ENCODE results near the gene FASTK. TPM values are rescaled to one million over a fixed set of nuclear protein-coding genes. Genes with fewer than 3 reads are reported as not detected.

The FASTK gene
- total RNA-seq, 1 experiment from 2014 or later = 104 TPM

DNA sequence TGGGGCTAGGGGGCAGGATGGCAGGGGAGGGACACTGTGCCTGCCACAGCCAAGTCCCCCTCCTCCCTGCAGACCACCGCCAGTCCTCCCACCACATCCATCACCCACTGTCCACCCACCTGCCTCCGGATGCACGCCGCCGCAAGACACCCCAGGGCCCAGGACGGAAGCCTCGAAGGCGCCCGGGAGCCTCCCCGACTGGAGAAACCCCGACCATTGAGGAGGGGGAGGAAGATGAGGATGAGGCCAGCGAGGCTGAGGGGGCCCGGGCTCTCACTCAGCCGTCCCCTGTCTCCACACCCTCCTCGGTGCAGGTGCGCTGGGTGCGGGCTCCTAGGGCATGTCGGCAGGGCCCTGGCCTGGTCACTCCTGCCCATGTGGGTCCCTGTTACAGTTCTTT, 16.2 kb downstream of the FASTK start:
- peaks cover 64% of the 10 kb centered on the region for H3K36me3 ChIP-seq

DNA sequence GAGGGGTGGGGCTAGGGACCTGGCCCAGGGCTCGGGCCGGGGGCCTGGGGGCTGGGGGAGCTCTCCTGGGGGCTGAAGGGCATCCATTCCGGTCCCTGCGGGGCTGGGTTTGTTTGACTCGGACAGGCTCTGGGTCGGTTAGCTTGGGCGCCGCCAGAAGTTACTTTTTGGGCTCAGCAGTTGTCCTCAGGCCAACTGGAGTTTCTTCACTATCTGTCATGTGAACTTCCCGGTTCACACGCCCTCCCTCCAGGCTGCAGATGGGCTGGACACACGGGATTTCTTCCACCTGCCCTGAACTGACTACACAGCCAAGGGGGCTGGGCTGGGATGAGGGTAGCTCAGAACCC, 17.4 kb downstream of the FASTK start:
- Histone ChIP-seq H3K27ac (no peak overlapping the region), H3K4me3 (no peak overlapping the region), H3K36me3 (peaks cover 54% of the 10 kb centered on the region)

More for the DNA sequence above, 16.2 kb downstream of the FASTK start:
- Histone ChIP-seq H3K27ac (no peak overlapping the region), H3K9me3 (replicated peaks) (no peaks in the 10 kb centered on the region), H3K27me3 (replicated peaks) (no peaks in the 10 kb centered on the region), H3K4me1 (replicated peaks) (peaks cover 25% of the 10 kb centered on the region), H3K4me3 (no peak overlapping the region)
- no peak for DNase-seq (ENCODE audit: low read depth in 1 of 2, low spot score in 2 of 2)

DNA sequence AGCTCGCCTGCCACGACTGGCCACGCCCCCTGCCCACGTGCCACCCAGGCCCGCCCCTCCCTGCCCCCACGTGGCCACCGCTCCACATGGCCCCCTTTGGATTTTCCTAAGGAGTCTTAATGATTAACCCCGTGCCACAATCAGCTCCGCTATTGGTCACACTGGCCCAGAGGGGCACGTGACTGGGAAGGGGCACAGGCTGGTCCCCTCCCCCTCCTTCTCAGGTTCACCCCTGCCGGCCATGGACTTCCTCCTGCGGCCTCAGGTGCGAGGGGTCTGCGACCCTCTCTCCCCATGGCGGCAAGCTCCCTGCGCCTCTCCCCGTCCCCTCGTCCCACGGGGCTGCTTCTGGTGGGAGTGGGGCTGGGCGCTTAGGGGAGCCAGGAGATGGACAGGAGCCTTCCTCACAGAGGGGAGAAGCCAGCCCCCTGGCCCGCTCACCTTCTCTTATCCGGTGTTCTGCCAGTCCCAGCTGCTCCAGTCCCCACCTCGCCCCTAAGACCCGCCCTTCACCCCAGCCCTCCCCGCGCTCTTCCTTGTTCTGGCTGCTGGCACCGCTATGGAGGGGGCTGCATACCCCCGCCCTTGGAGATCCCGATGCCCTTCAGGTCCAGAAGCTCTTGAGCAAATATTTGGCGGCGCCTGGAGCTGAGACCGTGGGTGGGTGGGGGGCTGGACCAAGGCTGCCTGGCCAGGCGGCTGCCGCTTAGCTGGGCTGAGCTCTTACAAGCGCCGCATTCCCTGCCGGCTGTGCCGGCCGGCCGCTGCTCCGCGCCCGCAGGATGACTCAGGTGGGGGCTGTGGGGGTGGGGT, 18.0 kb downstream of the FASTK start:
- Histone ChIP-seq H3K4me3 (no peak overlapping the region), H3K4me1 (replicated peaks) (peaks cover 33% of the 10 kb centered on the region), H3K36me3 (peaks cover 50% of the 10 kb centered on the region), H3K27ac (no peak overlapping the region), H3K27me3 (replicated peaks) (no peaks in the 10 kb centered on the region), H3K9me3 (replicated peaks) (no peaks in the 10 kb centered on the region)
- DNase-seq (ENCODE audit: low read depth in 1 of 2, low spot score in 2 of 2) = no peak

More for the DNA sequence above, 17.4 kb downstream of the FASTK start:
- DNase-seq (ENCODE audit: low read depth in 1 of 2, low spot score in 2 of 2) = no peak
- no peaks in the 10 kb centered on the region for H3K27me3 ChIP-seq (replicated peaks)
- no peaks in the 10 kb centered on the region for H3K9me3 ChIP-seq (replicated peaks)
- H3K4me1 ChIP-seq (replicated peaks) = peaks cover 36% of the 10 kb centered on the region

DNA sequence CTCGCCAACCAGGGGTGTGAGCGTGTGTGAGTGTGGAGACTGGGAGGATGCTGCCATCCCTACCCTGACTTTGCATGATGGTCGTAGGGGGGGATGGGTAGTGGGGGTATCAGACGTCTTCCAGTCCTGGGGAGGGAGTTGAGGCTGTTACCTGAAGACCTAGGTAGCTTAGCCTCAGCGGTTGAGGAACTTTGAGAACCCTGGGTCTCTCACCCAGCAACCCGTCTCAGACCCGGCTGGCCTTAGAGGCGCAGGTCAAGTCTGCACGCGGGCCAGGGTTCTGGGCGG, 18.6 kb downstream of the FASTK start:
- no peak for DNase-seq (ENCODE audit: low read depth in 1 of 2, low spot score in 2 of 2)
- Histone ChIP-seq H3K9me3 (replicated peaks) (no peaks in the 10 kb centered on the region), H3K27me3 (replicated peaks) (no peaks in the 10 kb centered on the region), H3K4me1 (replicated peaks) (peaks cover 38% of the 10 kb centered on the region), H3K4me3 (no peak overlapping the region), H3K27ac (no peak overlapping the region), H3K36me3 (peaks cover 44% of the 10 kb centered on the region)

DNA sequence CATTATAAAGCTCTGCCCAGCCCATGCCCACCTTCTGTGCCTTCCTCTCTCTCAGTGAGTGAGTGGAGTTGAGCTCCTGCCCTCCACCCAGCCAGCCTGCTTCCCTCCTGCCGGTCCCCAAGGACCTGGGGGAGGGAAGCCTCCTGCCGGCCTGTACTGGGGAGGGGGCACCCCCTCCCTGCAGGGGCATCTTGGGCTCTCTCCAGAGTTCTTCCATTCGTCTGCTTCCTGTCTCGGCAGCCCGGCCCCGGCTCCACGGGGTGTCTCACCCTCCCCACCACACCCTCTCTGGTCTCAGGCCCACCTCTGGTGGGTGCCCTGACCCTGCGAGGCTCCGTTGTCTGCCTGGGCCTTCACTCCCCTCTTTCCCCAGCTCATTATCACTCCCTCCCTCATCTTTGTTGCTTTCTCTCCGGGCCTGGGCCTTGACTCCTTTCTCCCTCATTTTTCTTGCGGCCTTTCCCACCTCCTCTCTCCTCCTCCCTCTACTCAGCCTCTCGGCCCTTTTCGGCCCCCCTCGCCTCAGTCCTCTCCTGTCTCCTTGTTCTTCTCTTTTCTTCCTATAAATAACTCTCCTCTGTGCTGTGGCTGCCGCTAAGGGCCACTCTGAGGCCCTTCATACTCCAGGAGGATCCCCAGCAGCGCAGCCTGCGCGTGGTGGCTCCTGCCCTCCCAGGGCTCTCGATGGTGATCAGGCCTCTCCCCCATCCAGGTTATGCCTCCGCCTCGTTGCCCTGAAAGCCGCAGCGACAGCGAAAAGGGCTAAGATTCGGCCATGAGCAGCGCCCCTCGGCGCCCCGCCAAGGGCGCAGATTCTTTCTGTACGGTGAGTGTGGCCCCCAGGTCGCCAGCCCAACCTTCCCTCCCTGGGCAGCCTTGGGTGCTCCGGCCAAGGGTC, 19.1 kb downstream of the FASTK start:
- peaks cover 42% of the 10 kb centered on the region for H3K4me1 ChIP-seq (replicated peaks)
- peaks cover 38% of the 10 kb centered on the region for H3K36me3 ChIP-seq
- no peaks in the 10 kb centered on the region for H3K27me3 ChIP-seq (replicated peaks)
- H3K4me3 ChIP-seq = no peak overlapping the region
- no peak overlapping the region for H3K27ac ChIP-seq
- H3K9me3 ChIP-seq (replicated peaks) = no peaks in the 10 kb centered on the region
- no peak for DNase-seq (ENCODE audit: low read depth in 1 of 2, low spot score in 2 of 2)

DNA sequence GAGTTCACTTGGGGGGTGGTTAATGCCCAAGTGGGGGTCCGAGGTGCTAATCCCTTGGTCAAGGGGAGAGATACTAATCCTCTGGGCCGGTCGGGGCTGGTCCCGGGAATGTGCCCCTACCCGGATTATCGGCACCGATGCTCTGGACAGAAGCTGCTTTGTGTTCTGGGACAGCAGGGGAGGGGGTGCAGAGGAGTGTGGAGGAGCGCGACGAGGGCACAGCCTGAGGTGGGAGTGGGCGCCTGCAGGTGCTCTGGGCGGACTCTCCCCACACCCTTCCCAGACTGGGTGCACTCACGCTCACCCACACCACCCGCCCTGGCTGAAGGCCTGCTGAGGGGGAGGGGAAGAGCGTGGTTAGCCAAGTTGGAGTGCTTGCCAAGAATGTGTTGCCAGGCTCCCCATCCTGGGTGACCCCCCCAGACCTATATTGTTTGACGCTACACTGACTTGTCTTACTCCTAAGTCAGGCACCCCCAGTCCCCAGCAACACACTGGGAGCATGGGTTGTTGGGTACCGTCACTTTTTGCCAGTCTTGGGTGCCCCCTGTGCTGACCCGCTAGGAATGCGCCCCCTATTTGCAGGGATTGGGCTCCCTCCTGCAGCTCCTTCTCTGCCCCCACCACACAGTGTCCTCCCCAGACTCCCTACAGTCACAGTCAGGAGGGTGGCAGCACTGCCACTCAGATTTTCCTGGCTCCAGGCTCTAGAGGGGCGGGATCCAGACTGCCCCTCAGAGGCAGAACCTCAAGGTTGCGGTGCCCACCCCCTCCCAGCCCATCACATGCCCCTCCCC, 20.0 kb downstream of the FASTK start:
- peaks cover 36% of the 10 kb centered on the region for H3K4me1 ChIP-seq (replicated peaks)
- no peaks in the 10 kb centered on the region for H3K27me3 ChIP-seq (replicated peaks)
- H3K9me3 ChIP-seq (replicated peaks) = no peaks in the 10 kb centered on the region
- peak overlapping the region; percentile 74 for H3K4me3 ChIP-seq
- H3K27ac ChIP-seq = no peak overlapping the region
- peak in 1 of 2 experiments; percentile 44 for DNase-seq (ENCODE audit: low read depth in 1 of 2, low spot score in 2 of 2)
- H3K36me3 ChIP-seq = peaks cover 30% of the 10 kb centered on the region

DNA sequence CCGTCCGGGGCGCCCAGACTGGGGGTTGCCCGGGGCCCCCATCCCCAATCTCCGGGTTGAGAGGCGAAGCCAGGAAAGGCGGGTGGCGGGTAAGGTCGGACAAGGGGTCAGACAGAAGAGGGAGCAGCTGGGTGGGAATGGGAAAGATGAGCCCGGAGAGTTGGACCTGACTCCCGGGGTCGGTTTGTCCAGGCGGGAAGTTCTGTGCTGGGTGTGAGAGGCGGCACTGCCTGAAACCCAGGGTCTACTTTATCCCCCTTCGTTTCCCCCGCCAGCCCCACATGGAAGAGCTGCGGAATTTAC, 20.5 kb downstream of the FASTK start:
- Histone ChIP-seq H3K9me3 (replicated peaks) (no peaks in the 10 kb centered on the region), H3K4me3 (peak overlapping the region; percentile 74), H3K27me3 (replicated peaks) (no peaks in the 10 kb centered on the region), H3K27ac (peak overlapping the region; percentile 78; the same call in 1 of the 2 replicates), H3K4me1 (replicated peaks) (peaks cover 33% of the 10 kb centered on the region), H3K36me3 (peaks cover 25% of the 10 kb centered on the region)
- DNase-seq (ENCODE audit: low read depth in 1 of 2, low spot score in 2 of 2) = no peak

DNA sequence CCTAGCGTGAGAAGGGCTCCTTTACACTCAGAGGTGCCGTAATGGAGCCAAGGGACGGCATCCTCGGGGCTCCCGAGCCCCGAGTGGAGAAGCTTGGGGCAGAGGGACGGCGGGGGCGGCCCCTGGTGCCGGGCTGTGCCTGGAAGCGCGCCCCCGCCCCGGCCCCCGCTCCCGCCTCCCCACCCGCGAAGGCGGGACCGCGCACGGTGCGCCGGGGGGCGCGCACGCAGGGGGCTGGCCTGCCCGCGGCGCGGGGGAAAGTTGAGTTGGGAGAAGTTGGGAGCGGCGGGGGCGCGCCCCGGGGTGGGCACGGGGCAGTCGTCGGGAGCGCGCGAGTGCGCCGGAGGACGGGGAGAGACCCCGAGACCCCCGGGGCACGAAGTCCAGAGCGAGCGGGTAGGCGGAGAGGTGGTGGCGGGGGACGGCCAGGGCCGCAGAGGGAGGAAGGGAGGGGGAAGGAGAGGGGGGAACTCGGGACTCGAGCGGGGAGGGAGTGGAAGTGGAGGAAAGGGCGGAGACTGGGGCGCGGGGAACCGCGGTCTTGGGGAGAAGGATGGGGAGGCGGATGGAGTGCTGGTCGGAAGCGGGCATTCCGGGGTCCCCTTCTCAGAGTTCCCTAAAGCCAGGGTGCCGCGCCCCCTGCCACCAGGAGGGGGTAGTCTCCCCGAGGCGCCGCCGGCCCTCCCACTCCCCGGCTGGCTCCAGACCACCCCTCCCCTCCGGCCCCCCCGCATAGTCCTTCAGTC, 21.1 kb downstream of the FASTK start, which contains the start of gene SLC4A2:
Gene SLC4A2, plus strand, starts transcription at position 223 of the 746 bp plus-strand sequence. CDS start 2,399 bp downstream, outside the sequence.
- Histone ChIP-seq H3K36me3 (peaks cover 21% of the 10 kb centered on the region), H3K27me3 (replicated peaks) (no peaks in the 10 kb centered on the region), H3K9me3 (replicated peaks) (no peaks in the 10 kb centered on the region), H3K4me3 (peak within 1 kb of the TSS; percentile 74), H3K4me1 (replicated peaks) (peaks cover 33% of the 10 kb centered on the region), H3K27ac (peak within 1 kb of the TSS; percentile 78)
- peak; percentile 65 to 78 for DNase-seq (ENCODE audit: low read depth in 1 of 2, low spot score in 2 of 2)

DNA sequence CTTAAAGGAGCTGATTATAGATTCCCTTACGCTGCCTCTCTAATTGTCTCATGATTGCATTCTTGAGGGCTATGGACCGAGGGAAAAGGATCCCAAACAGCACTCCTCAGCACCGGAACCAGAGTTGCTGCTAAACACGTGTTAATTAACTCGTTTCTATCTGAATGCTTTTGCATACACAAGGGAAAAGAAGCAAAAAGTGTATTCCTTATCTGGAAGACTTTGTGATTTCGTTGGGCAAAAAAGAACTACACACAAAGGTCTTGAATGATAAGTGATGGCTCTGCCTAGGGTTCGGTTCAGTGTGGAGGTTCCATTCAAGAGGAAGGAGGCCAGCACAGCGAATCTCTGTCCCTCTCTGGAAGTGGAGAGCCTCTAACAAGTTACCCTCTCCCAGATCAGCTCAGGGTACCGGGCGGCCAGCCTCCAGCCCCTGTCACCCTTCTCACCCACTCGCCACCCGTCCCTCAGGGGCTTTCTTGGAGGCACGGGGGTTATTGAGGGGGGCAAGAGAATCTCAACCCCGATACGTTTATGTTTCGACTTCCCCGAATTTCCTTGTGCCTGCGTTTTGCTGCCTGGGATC, 21.7 kb downstream of the FASTK start:
- DNase-seq (ENCODE audit: low read depth in 1 of 2, low spot score in 2 of 2) = peak in 1 of 2 experiments; percentile 43
- no peaks in the 10 kb centered on the region for H3K9me3 ChIP-seq (replicated peaks)
- H3K27ac ChIP-seq = peak overlapping the region; percentile 78
- peaks cover 33% of the 10 kb centered on the region for H3K4me1 ChIP-seq (replicated peaks)
- no peaks in the 10 kb centered on the region for H3K27me3 ChIP-seq (replicated peaks)
- peaks cover 17% of the 10 kb centered on the region for H3K36me3 ChIP-seq
- peak overlapping the region; percentile 74 for H3K4me3 ChIP-seq

DNA sequence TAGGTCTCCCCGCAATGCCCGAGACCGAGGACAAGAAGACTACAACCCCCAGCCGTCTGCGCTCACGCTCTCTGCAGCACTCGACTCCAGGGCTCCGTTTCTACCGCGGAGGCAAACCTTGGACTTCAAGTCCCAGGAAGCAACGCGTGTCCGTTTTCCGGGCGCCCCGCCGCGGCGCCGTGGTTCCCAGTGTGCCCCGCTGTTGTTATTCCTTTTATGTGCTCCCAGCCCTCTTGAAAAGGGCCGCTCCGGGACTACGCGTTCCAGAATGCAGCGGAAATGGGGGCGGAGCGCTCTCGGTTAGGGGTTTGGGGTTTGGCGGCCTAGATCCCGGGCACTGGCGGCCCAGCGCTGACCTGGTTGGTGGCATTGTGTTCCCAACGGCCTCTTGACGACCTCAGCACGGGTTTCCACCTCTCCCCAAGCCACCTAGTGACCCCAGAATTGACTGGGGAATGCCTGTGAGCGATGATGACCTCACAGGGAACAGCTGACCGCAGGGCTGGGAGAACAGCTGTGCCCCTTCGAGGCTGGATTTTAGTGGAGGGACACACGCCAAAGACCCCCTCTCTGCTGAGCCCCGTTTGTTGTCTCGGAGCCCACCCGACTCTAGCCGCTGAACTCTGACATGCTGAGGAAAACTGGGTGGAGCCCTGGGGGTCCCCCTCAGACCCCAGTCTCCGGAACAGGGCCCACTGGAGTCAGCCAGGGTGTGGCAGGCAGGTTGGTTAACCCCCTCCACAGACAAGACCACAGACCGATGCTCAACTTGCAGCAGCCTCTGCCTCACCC, 22.4 kb downstream of the FASTK start:
- Histone ChIP-seq H3K36me3 (peaks cover 11% of the 10 kb centered on the region), H3K27ac (peak overlapping the region; percentile 78), H3K4me1 (replicated peaks) (peaks cover 33% of the 10 kb centered on the region), H3K4me3 (peak overlapping the region; percentile 47), H3K9me3 (replicated peaks) (no peaks in the 10 kb centered on the region), H3K27me3 (replicated peaks) (no peaks in the 10 kb centered on the region)
- DNase-seq (ENCODE audit: low read depth in 1 of 2, low spot score in 2 of 2) = peak; percentile 98 to 99

DNA sequence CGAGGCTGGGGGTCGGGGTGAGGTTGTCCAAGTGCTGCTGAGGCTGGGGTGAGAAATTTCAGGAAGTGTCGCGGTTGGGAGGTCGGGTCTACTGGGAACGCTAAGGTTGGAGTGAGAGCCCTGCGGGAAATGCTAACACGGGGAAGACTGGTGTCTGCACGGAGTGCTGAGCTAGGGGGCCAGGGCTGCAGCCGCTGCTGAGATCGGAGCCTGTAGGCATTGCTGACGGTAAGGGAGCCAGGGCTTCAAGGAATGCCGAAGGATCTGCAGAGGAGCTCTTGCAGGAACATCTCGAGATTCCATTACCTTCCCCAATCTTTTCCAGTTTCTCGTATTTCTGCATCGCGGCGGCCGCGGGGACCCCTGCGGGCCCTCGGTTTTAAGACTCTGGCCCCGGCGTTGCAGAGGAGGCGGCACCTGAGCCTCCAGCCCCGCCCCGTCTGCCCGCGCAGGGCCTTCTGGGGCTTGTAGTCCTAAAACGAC, 23.1 kb downstream of the FASTK start, which contains the start of gene CDK5:
Gene CDK5, minus strand, starts transcription at position 392 of the 483 bp plus-strand sequence. Its CDS starts 49 bp downstream, at position 343.
- Histone ChIP-seq H3K27ac (peak within 1 kb of the TSS; percentile 78), H3K9me3 (replicated peaks) (no peaks in the 10 kb centered on the region), H3K27me3 (replicated peaks) (no peaks in the 10 kb centered on the region), H3K4me3 (peak within 1 kb of the TSS; percentile 47), H3K4me1 (replicated peaks) (peaks cover 33% of the 10 kb centered on the region), H3K36me3 (peaks cover 9% of the 10 kb centered on the region)
- DNase-seq (ENCODE audit: low read depth in 1 of 2, low spot score in 2 of 2) = no peak
